Hepatocyte (in vitro differentiated cells): ENCODE data around the gene CNBD2.
"Not testable (repeated sequence)": the region's sequence is repeated elsewhere in the genome, so short reads cannot be mapped to it uniquely, and the experiment has no call there.

Experiments
- EZH2phosphoT487 ChIP-seq: fragments of 200-600 bp; sonication (generic); IDR thresholded peaks from one replicate; pipeline ENCODE4 v1.6.1; 2018; ENCODE audit warnings: antibody characterized with exemption, mild to moderate bottlenecking, low read depth, moderate library complexity; ENCODE audit not compliant: unreplicated experiment, severe bottlenecking
- TF ChIP-seq, protein P1 (sequence below): fragments of 200-600 bp; sonication (generic); IDR thresholded peaks from 2 replicates; pipeline ENCODE4 v1.5.1; 2016; ENCODE audit warnings: antibody characterized with exemption, mild to moderate bottlenecking; ENCODE audit not compliant: poor library complexity

DNA sequence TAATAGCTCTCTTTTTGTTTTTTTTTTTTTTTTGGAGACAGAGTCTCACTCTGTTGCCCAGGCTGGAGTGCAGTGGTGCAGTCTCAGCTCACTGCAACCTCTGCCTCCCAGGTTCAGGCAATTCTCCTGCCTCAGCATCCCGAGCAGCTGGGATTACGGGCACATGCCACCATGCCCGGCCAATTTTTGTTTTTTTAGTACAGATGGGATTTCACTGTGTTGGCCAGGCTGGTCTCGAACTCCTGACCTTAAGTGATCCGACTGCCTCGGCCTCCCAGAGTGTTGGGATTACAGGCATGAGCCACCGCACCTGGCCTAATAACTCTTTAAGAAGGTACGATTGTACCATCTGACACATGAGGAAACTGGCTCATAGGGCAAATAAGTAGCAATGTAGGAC, 28.1 kb downstream of the CNBD2 start:
- TF ChIP-seq, protein P1, sequence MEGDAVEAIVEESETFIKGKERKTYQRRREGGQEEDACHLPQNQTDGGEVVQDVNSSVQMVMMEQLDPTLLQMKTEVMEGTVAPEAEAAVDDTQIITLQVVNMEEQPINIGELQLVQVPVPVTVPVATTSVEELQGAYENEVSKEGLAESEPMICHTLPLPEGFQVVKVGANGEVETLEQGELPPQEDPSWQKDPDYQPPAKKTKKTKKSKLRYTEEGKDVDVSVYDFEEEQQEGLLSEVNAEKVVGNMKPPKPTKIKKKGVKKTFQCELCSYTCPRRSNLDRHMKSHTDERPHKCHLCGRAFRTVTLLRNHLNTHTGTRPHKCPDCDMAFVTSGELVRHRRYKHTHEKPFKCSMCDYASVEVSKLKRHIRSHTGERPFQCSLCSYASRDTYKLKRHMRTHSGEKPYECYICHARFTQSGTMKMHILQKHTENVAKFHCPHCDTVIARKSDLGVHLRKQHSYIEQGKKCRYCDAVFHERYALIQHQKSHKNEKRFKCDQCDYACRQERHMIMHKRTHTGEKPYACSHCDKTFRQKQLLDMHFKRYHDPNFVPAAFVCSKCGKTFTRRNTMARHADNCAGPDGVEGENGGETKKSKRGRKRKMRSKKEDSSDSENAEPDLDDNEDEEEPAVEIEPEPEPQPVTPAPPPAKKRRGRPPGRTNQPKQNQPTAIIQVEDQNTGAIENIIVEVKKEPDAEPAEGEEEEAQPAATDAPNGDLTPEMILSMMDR: not testable (repeated sequence)
- not testable (repeated sequence) for TF ChIP-seq EZH2phosphoT487
